SK-N-SH (cell line): ENCODE measurements around the gene IGF1R.

Experiments used
- FOXM1 ChIP-seq: IDR thresholded peaks from 2 replicates; pipeline ENCODE4 v1.4.0; 2012; ENCODE audit warnings: low read depth, mild to moderate bottlenecking
- GABPA ChIP-seq: IDR thresholded peaks from 2 replicates; pipeline ENCODE4 v1.4.0; 2012; ENCODE audit warnings: low read depth, mild to moderate bottlenecking
- GATA2 ChIP-seq: sonication (generic); formaldehyde crosslinking; IDR thresholded peaks from 2 replicates; pipeline ENCODE4 v1.5.0; 2020; ENCODE audit warnings: mild to moderate bottlenecking, missing genetic modification reagents
- POLR2AphosphoS5 ChIP-seq: IDR thresholded peaks from 2 replicates; pipeline ENCODE4 v1.6.1; 2012; ENCODE audit warnings: low read depth, low read length
- TF ChIP-seq, protein P1 (sequence below): fragments of 200-600 bp; sonication (generic); IDR thresholded peaks from 2 replicates; pipeline ENCODE4 v1.6.1; 2017; ENCODE audit warnings: antibody characterized with exemption, mild to moderate bottlenecking, moderate library complexity
- TF ChIP-seq, protein P2 (sequence below): IDR thresholded peaks from 2 replicates; pipeline ENCODE4 v1.6.1; 2012; ENCODE audit warnings: mild to moderate bottlenecking, low read depth, low read length, moderate library complexity

DNA sequence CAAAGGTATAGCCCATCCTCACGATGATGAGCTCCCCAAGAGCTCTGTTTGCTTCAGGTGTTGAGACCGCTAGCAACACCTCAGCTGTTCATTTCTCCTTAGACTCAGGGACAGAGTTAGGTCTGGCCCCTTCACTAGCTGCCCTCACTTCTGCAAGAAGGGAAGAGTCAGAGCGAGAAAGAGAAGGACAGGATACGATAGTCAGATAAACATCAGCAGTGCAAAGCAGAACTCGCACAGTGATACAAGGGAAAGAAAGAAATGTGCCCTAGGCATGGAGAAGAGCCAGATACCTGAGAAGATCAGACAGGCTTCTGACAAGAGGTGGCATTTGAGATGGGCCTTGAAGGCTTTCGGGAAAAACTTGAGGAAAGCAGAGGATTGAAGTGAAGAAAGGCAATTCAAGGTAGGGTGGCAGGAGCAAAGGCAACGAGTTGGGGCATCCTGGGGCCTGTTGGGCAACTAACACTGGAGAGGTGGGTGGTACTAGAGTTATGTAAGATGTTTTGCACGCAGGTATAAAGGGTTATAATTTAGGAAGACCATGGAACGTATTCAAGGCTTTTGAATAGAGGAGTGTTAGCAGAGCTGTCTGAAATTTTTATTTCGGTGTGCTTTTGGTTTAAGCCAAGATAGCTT, 253.2 kb downstream of the IGF1R start:
- TF ChIP-seq, protein P1, sequence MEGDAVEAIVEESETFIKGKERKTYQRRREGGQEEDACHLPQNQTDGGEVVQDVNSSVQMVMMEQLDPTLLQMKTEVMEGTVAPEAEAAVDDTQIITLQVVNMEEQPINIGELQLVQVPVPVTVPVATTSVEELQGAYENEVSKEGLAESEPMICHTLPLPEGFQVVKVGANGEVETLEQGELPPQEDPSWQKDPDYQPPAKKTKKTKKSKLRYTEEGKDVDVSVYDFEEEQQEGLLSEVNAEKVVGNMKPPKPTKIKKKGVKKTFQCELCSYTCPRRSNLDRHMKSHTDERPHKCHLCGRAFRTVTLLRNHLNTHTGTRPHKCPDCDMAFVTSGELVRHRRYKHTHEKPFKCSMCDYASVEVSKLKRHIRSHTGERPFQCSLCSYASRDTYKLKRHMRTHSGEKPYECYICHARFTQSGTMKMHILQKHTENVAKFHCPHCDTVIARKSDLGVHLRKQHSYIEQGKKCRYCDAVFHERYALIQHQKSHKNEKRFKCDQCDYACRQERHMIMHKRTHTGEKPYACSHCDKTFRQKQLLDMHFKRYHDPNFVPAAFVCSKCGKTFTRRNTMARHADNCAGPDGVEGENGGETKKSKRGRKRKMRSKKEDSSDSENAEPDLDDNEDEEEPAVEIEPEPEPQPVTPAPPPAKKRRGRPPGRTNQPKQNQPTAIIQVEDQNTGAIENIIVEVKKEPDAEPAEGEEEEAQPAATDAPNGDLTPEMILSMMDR, result no peak
- TF ChIP-seq GABPA (no peak), POLR2AphosphoS5 (no peak), FOXM1 (no peak), GATA2 (CRISPR knock-in tag) (no peak)
- TF ChIP-seq, protein P2, sequence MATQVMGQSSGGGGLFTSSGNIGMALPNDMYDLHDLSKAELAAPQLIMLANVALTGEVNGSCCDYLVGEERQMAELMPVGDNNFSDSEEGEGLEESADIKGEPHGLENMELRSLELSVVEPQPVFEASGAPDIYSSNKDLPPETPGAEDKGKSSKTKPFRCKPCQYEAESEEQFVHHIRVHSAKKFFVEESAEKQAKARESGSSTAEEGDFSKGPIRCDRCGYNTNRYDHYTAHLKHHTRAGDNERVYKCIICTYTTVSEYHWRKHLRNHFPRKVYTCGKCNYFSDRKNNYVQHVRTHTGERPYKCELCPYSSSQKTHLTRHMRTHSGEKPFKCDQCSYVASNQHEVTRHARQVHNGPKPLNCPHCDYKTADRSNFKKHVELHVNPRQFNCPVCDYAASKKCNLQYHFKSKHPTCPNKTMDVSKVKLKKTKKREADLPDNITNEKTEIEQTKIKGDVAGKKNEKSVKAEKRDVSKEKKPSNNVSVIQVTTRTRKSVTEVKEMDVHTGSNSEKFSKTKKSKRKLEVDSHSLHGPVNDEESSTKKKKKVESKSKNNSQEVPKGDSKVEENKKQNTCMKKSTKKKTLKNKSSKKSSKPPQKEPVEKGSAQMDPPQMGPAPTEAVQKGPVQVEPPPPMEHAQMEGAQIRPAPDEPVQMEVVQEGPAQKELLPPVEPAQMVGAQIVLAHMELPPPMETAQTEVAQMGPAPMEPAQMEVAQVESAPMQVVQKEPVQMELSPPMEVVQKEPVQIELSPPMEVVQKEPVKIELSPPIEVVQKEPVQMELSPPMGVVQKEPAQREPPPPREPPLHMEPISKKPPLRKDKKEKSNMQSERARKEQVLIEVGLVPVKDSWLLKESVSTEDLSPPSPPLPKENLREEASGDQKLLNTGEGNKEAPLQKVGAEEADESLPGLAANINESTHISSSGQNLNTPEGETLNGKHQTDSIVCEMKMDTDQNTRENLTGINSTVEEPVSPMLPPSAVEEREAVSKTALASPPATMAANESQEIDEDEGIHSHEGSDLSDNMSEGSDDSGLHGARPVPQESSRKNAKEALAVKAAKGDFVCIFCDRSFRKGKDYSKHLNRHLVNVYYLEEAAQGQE, result no peak
